ENCODE measurements around the gene FANCC. TPM values are rescaled to one million over a fixed set of nuclear protein-coding genes. Genes with fewer than 3 reads are reported as not detected.
A peak's percentile ranks its signal among the peaks of the same experiment; 100 is the strongest.

The FANCC gene
- total and polyA plus RNA-seq, 3 donors from 2014 or later = 30.7 to 38.5 (median 35.1) TPM

DNA sequence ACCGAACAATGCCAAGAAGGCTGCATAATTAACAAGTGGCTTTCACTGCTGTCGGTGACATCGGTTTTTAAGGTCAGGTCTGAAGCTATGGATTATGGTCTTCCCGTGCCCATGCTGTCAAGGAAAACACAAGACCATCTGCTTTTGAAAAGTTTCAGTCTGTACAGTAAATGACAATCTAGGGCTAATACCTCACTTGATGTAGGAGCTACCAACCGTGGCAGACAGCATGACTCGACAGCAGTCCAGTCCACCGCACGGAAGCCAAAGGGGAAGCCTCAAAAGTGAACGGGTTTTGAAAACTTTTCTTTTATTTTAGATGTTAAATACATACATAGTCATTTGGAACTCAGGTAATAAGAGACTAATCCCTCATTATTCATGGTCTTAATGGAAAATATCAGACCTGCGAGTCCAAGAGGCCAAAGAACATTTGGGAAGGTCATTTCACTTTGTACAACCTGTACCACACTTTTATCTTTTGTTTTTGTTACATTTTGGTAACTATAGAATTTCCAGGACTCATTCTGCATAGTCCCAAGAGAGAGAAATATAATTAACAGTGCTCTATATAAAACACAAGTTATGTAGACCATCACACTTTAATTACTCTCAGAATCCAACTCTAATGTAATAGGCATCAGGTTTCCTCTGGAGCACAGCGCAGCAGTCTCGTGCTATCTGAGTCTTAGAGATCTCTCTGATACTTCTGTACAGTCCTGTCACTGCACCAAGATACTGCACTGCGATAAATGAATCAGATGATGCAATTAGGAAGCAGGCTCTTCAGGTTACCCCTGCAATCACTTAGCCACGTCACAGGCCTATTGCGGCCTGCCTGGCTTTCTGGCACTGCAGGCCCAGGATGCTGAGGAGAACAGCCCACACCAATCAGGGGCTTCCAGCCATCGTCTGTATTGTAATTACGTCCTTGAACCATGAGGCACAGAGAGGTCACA lies 184.9 kb downstream of the FANCC start:
- no peaks in the 10 kb centered on the region for H3K27me3 ChIP-seq
- TF ChIP-seq POLR2A (IDR thresholded peaks at IDR 0.05) = no peak
- TF ChIP-seq CTCF (IDR thresholded peaks at IDR 0.05) = no peak
- WGBS, 2 donors = 56 to 66% methylated on average over 17 of the region's 17 CpGs
- H3K4me3 ChIP-seq = no peak overlapping the region
- H3K9me3 ChIP-seq = no peaks in the 10 kb centered on the region
- no peaks in the 10 kb centered on the region for H3K36me3 ChIP-seq (ENCODE audit: low read depth, missing control alignments)
- peak overlapping the region; percentile 14 to 51 for H3K27ac ChIP-seq
- DNase-seq = no peak
- peaks cover 21% of the 10 kb centered on the region for H3K4me1 ChIP-seq
- intact Hi-C loops (cut with DNase I; ENCODE audit: low total_unique reads) = no loop called here

GRCh38 chr9:95131023-95131943 lies 186.2 kb downstream of the FANCC start:
- no peak overlapping the region for H3K4me3 ChIP-seq
- TF ChIP-seq POLR2A (IDR thresholded peaks at IDR 0.05) (no peak), CTCF (IDR thresholded peaks at IDR 0.05) (peak; percentile 76 to 79 (median 79))
- intact Hi-C loops (cut with DNase I; ENCODE audit: low total_unique reads) = no loop called here
- no peaks in the 10 kb centered on the region for H3K27me3 ChIP-seq
- peaks cover 26% of the 10 kb centered on the region for H3K4me1 ChIP-seq
- H3K27ac ChIP-seq = peak overlapping the region; percentile 14 to 51
- whole genome bisulfite sequencing, 2 donors = 32 to 41% methylated on average over 7 of the region's 7 CpGs
- peak; percentile 87 for DNase-seq
- H3K36me3 ChIP-seq (ENCODE audit: low read depth, missing control alignments) = no peaks in the 10 kb centered on the region
- H3K9me3 ChIP-seq = no peaks in the 10 kb centered on the region

DNA sequence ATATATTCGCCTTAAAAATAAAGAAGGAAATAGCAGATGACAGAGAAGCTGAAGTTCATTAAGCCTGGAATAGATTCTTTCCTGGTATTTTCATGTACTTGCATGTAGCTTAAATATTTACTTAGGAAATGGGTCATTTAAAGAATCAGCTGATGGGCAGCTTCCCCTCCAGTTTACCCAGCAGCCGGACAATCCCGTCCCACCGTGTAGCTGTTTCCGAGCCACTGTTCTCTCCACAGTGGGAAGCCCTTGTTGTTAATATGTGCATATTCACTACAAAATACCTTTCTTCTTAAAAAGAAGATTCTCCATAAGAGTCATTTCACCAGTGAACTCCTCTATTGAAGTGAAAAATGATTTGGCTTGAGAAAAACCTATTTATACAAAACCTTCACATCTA lies 187.0 kb downstream of the FANCC start:
- TF ChIP-seq CTCF (IDR thresholded peaks at IDR 0.05) (no peak), POLR2A (IDR thresholded peaks at IDR 0.05) (no peak)
- Histone ChIP-seq H3K36me3 (ENCODE audit: low read depth, missing control alignments) (no peaks in the 10 kb centered on the region), H3K27me3 (no peaks in the 10 kb centered on the region), H3K4me1 (peaks cover 26% of the 10 kb centered on the region), H3K27ac (peak overlapping the region; percentile 29 to 51), H3K9me3 (no peaks in the 10 kb centered on the region), H3K4me3 (no peak overlapping the region)
- no peak for DNase-seq
- 59 to 62% methylated on average over 5 of the region's 5 CpGs for WGBS, 2 donors
- intact Hi-C loops (cut with DNase I; ENCODE audit: low total_unique reads) = no loop called here

DNA sequence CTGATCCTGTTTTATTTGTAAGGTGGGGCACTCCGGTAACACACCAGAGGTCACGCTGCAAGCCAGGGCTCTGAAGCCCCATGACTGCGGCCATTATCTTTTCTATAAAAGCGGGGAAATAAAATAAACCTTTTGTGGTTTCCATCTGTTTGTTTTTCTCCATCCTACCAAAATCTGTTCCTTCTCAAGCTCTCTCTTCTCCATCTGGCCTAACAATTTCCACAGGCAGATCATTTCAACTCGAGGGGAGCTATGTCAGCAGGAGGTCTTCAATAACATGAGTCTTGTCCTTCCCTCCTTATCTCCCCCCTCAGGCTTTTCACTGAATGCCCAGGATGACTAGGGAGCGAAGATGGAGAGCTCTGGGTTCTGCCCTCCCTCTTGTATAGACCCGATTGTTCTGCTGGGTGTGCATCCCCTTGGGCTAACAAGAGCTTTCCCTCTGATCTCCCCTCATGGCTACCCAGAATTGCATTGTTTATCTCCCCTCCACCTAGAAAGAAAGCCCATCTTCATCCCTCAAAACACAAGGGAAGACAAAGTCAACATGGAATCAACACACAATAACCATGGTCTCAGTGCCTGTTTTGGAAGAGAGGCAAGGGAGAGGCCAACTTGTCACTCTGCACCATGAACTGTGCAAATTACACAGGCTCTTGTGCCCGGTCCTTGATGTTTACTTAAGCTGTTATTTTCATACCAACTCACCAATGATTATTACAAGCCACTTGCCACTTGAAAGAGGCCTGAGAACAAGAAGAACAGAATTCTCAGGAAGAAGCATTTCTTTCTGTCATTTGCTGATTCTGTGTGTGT lies 187.8 kb downstream of the FANCC start:
- intact Hi-C loops (cut with DNase I; ENCODE audit: low total_unique reads) = loop anchor here (5.0 to 10.0 kb wide), 2 partner anchors 345 to 452 kb away; no protein-coding TSS in a partner anchor
- 85 to 93% methylated on average over 8 of the region's 8 CpGs for WGBS, 2 donors
- DNase-seq = no peak

More for the DNA sequence above, 187.8 kb downstream of the FANCC start:
- H3K27ac ChIP-seq = peak overlapping the region in 1 of 2 donors; percentile 51
- TF ChIP-seq CTCF (IDR thresholded peaks at IDR 0.05) (no peak), POLR2A (IDR thresholded peaks at IDR 0.05) (no peak)
- no peaks in the 10 kb centered on the region for H3K36me3 ChIP-seq (ENCODE audit: low read depth, missing control alignments)
- no peaks in the 10 kb centered on the region for H3K9me3 ChIP-seq
- no peaks in the 10 kb centered on the region for H3K27me3 ChIP-seq
- H3K4me3 ChIP-seq = no peak overlapping the region
- peaks cover 26% of the 10 kb centered on the region for H3K4me1 ChIP-seq
